M059J (cell line): ENCODE measurements around the gene IGLL5. TPM values are rescaled to one million over a fixed set of nuclear protein-coding genes. Genes with fewer than 3 reads are reported as not detected.
A peak's percentile ranks its signal among the peaks of the same experiment; 100 is the strongest.
"Not testable (repeated sequence)": the region's sequence is repeated elsewhere in the genome, so short reads cannot be mapped to it uniquely, and the experiment has no call there.

Source experiments
- DNase-seq: peaks from one replicate; pipeline ENCODE4 v3.0.0-alpha.2; 2012; ENCODE audit warnings: low read depth
- total RNA-seq: library from RNA; depleted of rRNA; stranded (reverse); fragments of >200 nt; shearing (Covaris generic); gene quantifications from 2 replicates; pipeline ENCODE4 v1.2.3, GENCODE V29; 2014

The IGLL5 gene
- total RNA-seq, 1 experiment from 2014 or later = not detected

DNA sequence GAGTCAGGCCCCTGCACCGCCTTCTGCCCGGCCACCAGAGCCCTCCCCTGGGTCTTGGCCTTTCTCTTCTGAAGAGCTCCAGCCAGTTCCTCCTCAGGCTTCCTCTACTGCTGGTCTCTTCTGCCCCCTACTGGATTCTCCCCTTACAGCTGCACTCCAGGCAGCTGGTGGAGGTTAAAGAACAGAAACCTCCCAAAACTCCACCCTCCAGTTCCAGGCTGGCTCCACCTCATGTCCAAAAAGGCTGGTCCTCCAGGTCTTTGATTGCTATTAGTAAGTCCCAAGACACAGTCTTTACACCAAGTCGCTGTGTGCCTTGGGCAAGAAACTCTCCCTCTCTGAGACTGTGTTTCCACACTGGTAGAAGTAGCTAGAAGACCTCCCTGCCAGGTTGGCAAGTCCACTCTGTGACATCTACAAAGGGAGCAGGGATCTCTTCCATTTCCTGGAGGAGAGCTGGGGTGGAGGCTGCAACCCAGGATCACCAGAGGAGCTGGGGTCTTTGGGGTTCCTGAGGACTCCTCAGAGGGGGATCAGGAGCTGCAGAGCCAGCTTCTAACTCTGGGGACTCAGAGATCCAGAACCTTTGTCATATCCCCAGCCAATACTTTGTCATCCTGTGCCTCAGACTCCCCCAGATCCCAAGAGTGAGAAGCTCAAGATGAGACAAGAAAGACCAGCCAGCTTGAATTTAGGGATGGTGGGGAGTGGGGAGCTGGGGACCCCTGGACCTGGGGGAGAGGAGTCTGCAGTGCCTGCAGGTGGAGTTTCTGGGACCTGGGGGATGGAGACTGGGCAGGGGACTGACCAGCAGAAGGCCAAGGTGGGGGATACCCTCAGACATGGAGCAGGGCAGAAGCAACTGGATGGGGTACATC, 3.4 kb upstream of the IGLL5 start:
- peak; percentile 7 for DNase-seq

- DNase-seq = no peak
These were observed 2.5 kb upstream of the IGLL5 start for GRCh38 chr22:22884888-22885840.

DNA sequence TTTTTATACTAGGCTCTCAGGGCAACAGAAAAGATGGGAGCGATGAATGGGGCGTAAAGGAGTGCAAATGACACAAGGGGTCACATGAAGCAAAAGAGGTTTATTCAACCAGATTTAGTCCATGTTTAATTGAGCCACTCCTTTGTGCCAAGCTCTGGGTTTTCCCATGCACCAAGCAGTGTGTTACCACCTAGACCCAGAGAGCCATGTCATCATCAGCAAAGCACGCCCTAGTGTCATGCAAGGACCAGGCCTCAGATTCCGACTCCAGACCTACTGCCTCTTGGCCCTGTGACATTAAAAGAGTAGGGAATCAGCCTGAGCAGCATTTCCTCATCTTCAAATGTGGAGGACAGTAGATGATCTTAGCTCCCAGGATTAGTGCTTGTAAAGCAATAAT, 1.1 kb upstream of the IGLL5 start:
- no peak for DNase-seq

- no peak for DNase-seq
These were observed 1.1 kb downstream of the IGLL5 start for GRCh38 chr22:22888571-22889353.

GRCh38 chr22:22890085-22890484, 2.5 kb downstream of the IGLL5 start:
- no peak for DNase-seq

DNA sequence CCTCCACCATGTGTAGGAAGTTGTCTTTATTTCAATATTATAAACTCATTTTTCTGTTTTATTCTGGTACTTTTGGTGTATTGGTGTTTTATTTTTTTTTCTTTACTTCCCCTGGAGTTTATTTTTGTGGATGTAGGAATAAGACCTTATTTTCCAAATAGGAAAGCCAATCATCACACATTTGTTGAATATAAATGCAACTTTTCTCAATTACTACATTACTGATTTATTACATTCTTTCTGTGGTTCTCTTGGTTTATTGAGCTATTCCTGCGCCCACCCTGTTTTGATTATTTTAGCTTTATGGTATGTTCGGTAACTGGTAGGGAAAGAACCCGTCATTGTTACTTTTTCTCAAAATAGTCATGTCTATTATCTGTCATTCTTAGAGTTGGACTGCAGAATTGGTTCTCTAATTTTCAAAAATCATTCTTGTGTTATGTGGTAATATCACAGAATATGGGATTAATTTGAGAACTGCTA, 3.6 kb downstream of the IGLL5 start:
- no peak for DNase-seq

DNA sequence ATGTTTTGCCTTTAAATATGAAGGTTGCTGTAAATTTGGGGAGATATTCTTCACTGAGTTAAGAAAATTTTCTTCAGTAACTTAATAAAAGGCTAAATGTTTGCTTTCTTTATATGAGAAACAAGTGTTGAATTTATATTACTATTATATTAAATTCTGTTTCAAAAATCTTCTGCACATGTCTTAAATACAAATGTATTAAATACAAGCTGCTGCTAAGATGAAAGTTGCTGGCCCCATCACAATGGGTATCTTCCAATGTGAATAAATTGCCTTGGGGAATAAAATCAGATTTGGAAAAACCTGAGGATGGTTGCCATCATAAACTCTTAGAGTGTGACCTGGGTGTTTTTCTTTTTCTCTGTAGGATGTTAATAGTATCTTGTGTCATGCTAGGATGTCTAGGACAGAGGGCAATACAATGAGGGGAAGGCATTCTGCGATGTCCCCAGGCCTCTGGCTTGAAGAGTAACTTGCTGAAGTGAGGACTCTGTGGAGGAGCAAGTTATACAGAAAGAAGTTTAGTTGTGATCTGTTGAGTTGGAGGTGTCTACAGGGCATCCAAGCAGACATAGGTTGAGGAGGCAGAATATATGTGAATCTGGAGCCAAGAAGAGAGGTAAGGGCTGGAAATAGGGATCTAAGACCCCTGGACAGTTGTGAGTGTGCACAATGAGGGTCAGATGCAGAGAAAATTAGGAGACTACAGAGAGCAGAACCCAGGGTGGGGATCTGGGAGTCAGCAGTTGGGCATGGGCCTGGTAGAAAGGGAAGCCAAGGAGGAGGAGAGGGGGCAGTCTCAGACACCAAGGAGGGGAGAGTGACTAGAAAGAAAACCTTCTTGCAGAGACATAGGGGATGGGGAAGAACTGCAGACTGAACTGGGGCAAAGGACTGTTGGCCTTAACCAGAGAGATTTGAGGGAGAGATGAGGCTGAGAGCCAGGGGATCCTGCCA, 4.8 kb downstream of the IGLL5 start:
- DNase-seq = no peak

DNA sequence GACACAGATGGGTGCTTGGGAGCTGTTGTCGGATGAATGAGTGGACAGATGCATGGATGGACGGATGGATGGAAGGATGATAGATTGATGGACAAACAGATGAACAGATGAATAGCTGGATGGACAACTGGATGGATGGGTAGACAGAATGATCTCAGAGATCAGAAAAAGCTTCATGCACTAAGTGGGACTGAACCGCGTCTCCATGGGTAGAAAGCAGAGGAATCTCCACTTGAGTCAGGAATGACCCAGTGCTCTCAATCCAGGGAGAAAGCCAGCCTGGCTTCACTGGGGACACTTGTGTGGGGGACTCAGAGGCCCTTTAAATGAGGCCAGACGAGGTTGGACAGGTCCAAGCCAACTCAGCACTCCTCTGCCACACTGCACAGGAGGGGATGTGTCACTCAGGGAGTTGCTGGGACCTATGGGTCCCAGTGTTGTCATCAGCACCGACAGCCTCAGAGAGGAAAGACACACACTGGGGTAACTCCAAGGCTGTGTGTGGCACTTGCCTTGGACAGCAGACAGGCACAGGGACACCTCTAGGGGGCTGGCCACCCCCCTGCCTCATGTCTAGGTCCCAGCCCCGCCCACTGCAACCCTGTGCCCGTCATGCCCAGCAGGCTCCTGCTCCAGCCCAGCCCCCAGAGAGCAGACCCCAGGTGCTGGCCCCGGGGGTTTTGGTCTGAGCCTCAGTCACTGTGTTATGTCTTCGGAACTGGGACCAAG, 5.6 kb downstream of the IGLL5 start:
- no peak for DNase-seq

DNA sequence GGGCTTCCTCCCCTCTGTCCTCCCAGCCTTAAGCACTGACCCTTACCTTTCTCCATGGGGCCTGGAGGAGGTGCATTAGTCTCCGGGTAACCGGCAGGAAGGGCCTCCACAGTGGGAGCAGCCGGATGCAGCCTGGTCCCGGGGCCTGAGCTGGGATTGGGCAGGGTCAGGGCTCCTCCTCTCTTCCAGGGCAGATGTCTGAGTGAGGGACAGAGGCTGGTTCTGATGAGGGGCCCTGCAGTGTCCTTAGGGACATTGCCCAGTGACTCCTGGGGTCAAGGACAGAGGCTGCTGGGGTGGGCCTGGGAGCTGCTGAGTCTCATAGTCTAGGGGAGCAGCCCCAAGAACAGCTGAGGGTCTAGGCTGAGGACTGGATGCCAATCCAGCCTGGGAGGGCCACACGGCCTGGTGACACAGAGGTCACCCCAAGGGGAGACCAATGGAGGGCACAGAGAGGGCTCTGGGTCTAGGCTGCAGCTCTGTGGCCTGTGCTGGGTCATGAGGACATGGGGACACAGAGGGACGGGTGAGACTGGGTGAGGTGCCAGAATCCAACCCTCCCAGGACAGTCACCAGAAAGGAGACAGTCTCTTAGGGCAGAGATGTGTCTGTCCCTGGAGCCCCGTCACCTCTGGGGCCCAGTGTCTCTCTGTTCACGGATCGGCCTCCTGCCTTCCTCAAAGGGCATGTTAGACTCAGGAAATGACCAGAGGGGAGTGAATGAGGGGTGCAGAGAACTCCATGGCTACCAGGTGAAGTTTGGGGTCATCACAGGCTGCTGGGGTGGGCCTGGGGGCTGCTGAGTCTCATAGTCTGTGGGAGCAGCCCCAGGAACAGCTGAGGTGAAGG, 6.5 kb downstream of the IGLL5 start:
- DNase-seq = no peak

- no peak for DNase-seq
These were observed 7.4 kb downstream of the IGLL5 start for GRCh38 chr22:22894740-22895731.

DNA sequence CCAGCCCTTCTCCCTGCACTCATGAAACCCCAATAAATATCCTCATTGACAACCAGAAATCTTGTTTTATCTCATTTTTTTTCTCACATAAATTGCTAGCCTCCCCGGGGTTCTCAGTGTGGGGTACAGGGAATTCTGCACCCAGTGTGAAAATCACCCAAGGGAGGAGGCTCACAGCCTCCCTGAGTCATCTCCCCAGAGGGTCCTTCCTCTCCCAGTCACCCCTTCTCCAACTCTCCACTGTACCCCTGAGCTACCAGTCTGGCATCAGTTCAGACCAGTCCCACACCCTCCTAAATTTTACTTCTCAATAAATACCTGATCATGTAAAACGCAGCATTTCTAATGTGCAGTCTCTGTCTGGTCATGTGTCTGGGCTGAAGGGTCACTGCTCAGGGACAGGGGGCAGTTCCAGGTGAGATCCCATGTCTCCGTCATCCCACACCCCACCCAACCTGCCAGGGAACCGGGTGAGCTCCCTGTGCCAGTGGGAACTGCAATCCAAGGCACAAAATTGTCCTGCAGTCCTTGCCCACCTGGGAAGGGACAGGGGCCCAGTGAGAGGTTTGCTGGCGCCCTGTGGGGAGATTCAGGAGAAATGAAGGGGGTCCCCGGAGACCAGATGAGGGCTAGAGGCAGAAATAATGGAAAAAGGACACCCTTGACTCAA, 8.3 kb downstream of the IGLL5 start:
- DNase-seq = no peak

- no peak for DNase-seq
These were observed 9.0 kb downstream of the IGLL5 start for GRCh38 chr22:22896601-22897000.

DNA sequence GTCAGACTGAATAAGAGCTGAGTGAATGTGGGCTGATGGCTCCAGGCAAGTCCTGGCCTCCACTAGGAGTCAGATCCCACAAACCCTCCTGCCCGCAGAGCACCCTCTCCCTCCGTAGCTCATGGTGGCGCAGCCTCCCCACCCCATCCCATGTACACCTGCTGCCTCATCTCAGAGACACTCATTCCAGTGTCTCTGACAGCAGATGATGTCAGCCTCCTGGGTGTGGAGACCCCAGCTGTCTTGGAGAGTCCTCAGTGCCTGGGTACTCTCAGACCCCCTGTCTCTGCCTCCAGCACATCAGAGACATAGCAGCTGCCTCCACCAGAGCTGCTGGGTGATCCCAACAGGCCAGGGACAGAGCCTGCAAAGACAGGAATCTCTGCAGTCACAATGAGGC, 9.5 kb downstream of the IGLL5 start:
- no peak for DNase-seq

DNA sequence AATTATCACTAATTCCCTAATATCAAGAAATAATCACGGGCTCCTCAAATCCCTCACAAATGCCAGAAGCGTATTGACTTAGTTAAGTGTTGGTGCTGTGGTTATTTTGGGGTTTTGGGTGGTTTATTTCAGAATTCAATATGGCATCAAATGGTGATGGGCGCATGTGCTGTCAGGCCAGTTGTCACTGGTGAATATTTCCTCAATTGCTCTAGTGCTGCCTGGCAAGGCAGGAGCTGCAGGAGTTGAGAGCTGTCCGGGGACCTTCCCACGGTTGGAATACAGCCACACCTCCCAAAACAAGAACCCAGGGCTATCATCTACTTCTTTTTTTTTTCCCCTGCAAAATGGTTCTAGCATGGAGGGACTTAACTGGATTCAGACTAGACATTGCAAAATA, 10.3 kb downstream of the IGLL5 start:
- DNase-seq = no peak

- not testable (repeated sequence) for DNase-seq
These were observed 10.9 kb downstream of the IGLL5 start for GRCh38 chr22:22898411-22898950.

DNA sequence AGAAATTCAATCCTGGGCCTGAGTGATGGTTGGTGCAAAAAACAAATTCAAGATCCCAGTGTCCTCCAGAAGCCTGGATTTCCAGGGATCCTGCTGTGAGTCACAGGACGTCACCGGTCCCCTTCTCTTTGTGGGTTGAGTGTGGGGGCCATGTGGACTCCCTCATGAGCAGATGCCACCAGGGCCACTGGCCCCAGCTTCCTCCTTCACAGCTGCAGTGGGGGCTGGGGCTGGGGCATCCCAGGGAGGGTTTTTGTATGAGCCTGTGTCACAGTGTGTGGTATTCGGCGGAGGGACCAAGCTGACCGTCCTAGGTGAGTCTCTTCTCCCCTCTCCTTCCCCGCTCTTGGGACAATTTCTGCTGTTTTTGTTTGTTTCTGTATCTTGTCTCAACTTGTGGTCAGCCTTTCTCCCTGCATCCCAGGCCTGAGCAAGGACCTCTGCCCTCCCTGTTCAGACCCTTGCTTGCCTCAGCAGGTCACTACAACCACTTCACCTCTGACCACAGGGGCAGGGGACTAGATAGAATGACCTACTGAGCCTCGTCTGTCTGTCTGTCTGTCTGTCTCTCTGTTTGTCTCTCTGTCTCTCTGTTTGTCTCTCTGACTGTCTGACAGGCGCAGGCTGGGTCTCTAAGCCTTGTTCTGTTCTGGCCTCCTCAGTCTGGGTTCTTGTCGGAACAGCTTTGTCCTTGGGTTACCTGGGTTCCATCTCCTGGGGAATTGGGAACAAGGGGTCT, 11.9 kb downstream of the IGLL5 start:
- not testable (repeated sequence) for DNase-seq
